Measurements from ENCODE around the gene RABGEF1.
"Not testable (repeated sequence)": the region's sequence is repeated elsewhere in the genome, so short reads cannot be mapped to it uniquely, and the experiment has no call there.

Gene RABGEF1

DNA sequence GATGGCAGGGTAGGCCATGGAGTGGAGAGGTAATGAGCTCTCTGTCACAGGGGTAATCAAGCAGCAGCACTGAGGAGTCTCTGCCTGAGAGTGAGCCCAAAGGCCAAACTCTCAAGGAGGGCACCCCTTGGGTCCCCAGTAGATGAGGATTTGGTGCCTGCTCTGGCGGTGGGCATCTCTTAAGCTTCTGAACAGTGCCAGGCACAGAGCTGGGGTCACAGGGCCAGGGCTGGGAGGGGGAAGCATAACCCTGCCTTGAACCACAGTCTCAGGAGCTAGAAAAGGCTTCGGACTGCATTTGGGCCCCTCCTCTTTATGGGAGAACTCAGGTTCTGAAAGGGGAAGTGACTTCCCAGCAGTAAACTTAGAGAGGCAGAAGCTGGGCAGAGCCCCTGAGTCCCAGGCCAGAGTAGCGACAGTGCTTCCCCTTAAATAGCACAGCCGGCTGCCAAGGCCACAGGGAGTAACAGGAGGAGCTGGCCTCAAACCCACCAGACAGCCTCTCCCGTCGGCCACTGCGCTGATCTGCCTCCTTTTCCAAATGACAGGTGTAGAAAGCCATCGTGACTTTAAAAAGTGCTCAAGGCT lies 76.8 kb downstream of the RABGEF1 start:
- DNase-seq: not testable (repeated sequence)

DNA sequence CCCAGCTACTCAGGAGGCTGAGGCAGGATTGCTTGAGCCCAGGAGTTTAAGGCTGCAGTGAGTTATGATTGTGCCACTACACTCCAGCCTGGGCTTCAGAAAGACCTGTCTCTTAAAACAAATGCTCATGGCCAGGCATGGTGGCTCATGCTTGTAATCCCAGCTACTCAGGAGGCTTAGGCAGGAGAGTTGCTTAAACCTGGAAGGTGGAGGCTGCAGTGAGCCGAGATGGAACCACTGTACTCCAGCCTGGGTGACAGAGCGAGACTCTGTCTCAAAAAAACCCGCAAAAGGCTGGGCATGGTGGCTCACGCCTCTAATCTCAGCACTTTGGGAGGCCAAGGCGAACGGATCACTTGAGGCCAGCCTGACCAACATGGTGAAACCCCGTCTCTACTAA lies 77.4 kb downstream of the RABGEF1 start:
- not testable (repeated sequence) for DNase-seq

DNA sequence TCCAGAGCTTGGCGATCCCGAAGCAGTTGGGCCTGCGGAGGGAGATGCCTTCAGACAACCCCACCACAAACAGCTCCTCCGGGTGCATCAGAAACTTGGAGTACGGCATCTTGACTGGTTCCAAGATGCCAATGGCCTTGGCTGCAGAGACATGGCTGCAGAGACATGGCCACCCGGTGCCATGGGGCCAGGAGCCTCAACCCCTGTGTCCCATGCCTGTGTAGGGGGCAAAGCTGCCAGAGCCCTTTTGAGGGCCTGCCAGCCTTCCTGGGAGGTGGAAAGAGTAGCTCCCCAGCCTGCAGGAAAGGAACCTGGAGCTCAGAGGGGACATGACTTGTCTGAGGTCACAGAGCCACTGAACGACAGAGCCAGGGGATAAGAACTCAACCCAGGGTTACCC lies 83.5 kb downstream of the RABGEF1 start:
- no peak for DNase-seq

DNA sequence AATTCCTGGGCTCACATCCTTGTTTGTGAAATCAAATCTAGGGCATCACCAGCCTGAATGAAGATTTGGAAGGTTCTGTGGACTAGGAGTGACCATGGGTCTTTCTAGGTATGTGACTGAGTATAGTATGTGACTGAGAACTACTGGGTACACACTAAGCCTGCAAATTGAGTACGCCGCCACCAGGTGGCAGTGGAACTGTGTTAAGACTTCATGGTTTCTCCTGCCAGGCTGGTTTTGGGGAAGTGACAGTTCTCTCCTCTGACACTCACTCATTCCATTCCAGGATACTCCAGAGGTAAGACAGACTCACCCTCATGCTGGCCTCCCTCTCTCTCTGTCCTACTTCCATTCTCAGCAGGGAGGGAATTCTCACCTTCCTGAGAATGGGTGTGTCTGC lies 85.0 kb downstream of the RABGEF1 start:
- DNase-seq: not testable (repeated sequence)

DNA sequence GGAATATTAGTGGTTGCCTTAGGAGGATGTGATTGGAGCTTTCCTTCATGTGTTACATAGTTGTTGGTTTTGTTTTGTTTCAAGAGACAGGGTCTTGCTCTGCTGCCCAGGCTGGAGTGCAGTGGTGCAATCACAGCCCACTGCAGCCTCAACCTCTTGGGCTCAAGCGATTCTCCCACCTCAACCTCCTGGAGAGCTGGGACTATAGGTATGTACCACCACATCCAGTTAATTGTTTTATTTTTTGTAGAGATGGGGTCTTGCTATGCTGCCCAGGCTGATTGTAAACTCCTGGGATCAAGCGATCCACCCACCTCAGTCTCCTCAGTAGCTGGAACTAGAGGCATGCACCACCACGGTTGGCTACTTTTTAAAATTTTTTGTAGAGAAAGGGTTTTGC lies 86.1 kb downstream of the RABGEF1 start:
- no peak for DNase-seq

DNA sequence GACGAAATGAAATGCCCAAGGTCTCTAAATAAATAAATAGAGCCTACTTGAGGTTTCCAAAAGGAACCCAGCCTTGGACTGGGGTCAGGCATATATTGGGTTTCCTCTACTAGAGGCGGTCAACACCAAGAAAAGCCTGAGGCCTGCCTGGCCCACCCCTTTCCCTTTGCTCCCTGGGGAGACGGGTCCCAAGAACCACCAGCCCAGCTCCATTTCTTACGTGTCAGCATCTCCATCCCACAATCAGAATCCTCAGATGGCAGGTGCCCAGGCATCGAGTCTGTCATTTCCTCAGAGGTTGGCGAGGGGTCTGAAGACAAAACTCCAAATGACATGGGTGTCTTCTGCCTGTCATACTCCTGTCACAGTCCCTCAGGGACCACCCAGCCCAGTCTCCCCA lies 90.4 kb downstream of the RABGEF1 start:
- not testable (repeated sequence) for DNase-seq

DNA sequence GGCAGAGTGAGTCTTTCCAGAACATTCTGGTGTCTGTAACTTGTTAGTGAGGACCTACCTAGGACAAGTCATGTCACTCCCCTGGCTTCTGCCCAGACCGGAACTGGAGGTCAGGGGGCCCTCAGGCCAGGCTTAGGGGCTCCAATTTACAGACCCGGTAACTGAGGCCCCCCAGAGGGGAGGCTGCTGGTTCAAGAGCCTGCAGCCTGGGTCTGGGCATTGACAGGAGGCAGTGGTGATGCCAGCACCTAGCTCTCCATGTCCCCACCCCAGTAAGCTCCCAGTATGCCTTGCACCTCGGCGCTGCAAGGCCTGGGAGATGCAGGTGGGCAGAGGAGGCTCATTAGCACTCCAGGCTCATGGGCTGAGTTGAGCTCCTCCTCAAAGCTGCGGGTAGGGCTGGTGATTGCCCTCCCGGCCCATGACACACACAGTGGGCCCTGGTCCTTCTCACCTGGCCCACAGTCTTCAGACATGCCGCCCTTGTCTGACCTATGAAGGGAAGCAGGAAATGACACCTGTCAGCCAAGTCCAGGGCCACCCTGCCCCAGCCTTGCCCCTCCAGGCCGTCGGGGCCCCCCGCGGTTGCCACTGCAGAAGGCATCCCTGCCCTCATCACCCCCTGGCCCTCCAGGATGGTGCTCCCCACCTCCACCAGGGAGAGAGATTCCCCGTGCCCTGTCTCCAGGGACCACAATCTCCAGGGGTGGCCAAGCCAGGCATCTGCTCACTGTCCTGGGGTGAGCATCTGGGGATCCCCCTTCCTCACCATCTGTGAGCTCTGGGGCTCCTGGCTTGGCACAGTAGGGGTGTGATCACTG lies 92.2 kb downstream of the RABGEF1 start:
- no peak for DNase-seq

DNA sequence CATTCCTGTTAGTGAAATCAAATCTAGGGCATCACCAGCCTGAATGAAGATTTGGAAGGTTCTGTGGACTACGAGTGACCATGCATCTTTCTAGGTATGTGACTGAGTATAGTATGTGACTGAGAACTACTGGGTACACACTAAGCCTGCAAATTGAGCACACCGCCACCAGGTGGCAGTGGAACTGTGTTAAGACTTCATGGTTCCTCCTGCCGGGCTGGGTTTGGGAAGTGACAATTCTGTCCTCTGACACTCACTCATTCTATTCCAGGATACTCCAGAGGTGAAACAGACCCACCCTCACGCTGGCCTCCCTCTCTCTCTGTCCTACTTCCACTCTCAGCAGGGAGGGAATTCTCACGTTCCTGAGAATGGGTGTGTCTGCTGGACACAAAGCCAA lies 96.5 kb downstream of the RABGEF1 start:
- DNase-seq: peak; percentile 12

DNA sequence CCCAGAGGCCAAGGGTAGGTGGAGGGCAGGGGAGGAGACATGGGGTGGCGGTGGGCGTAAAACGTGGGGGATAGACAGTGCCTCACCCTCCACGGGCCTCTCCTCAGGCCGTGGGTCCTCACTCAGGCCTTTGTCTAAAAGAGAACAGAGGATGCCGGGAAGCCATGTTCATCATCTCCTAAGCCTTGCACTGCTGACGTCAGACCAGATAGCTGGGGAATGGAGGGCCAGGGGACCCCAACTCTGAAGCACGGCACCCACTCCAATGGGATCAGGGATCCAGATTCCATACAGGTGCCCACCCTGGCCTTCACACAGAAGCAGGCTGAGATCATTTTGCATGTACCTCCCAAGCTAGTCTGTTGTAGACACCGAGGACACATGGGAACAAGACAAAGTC lies 97.1 kb downstream of the RABGEF1 start:
- DNase-seq: no peak

DNA sequence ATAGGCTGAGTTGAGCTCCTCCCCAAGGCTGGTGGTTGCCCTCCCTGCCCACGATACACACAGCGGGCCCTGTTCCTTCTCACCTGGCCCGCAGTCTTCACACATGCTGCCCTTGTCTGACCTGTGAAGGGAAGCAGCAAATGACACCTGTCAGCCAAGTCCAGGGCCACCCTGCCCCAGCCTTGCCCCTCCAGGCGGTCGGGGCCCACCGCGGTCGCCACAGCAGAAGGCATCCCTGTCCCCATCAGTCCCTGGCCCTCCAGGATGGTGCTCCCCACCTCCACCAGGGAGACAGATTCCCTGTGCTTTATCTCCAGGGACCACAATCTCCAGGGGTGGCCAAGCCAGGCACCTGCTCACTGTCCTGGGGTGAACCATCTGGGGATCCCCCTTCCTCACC lies 99.3 kb downstream of the RABGEF1 start:
- no peak for DNase-seq

DNA sequence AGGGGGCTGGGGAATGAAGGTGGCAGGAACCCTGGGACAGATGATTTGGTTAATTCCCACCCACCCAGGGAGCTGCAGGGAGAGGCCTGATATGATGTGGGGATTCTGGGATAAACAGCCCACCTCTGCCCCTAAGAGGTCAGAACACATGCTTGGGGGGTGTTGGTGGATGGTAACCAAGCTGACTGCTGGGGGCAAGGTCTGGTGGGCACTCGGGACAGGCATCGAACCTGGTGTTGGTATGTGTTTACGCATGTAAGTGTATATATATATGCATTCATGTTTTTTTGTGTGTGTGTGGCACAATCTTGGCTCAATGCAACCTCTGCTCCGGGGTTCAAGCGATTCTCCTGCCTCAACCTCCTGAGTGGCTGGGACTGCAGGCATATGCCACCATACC lies 99.8 kb downstream of the RABGEF1 start:
- DNase-seq: no peak

DNA sequence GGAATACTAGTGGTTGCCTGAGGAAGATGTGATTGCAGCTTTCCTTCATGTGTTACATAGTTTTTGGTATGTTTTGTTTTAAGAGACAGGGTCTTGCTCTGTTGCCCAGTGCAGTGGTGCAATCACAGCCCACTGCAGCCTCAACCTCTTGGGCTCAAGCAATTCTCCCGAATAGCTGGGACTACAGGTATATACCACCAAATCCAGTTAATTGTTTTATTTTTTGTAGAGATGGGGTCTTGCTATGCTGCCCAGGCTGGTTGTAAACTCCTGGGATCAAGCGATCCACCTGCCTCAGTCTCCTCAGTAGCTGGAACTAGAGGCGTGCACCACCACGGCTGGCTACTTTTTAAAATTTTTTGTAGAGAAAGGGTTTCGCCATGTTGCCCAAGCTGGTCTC lies 101.4 kb downstream of the RABGEF1 start:
- DNase-seq: no peak

DNA sequence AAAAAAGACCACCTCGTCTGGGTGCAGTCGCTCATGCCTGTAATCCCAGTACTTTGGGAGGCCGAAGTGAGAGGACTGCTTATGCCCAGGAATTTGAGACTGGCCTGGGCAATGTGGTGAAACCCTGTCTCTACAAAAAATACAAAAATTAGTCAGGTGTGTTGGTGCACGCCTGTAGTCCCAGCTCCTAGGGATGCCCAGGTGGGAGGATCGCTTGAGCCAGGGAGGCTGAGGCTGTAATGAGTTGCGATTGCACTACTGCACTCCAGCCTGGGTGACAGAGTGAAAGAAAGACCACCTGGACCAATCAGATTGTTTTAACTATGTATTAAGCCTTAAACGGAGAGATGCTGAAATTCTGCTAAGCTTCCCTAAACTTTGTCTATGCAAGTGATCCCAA lies 103.0 kb downstream of the RABGEF1 start:
- DNase-seq: not testable (repeated sequence)

DNA sequence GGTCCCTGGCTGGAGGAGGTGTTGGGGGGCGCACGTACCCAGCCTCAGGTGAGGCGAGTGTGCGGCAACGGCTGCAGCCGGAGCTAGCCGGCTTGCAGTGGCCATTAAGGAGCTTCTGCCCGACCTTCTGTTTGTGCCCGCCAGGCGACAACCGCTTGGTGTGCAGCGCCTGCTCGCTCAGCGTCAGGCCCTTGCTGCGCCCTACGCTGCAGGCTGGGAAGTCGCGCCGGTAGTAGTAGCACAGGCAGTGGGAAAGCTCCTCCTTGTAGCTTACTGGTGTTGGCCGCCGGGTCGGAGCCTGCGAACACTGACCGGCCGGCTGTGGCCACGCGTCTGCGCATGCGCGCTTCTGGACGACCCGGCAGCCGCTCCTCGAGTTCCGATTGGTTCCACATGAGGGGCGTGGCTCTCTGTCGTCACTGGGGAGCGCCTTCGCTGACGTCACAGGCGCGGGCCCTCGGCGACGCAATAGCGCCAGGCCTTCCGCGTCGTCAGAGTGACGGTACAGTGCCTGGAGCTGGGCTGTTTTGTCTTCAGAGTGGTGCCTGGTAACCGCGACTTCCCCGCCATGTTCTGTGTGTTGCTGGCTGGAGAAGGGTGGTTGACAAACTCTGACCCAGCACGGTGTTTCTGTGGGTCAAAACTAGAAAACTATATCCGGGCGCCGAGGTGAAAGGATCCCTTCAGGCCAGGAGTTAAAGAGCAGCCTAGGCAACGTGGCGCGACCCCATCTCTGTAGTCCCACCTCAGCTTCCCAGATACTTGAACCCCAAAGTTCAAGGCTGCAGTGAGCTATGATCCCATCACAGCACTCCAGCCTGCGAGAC lies 104.2 kb downstream of the RABGEF1 start:
- DNase-seq: peak; percentile 98

DNA sequence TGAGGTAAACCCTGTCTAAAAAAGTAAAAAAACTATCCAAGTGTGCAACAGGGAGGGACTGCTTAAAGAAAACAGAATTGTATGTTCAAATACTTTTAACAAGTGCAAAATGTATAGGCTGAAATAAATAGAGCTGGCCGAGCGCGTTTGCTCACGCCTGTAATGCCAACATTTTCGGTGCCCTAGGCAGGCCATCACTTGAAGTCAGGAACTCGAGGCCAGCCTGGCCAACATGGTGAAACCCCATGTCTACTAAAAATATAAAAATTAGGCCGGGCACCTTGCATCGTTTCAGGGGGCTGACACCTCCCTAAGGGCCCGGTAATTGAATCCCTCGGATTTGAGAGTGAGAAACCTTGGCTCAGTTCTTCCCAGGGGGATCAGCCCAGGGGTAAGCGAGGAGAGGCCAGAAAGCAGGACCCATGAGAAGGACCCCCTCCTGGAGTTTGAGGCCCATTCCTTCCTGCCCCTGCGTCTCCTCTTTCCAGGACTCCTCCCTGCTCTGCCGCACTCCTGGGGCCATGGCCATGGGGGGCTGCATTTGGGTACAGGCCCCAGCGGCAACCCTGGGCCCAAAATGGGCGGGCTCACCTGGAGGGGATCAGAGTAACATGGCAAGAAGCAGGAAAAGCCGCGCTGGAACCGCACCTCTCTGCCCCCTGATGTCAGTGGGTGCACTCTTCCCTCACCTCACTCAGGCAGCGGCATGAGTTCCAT lies 105.0 kb downstream of the RABGEF1 start:
- DNase-seq: no peak

DNA sequence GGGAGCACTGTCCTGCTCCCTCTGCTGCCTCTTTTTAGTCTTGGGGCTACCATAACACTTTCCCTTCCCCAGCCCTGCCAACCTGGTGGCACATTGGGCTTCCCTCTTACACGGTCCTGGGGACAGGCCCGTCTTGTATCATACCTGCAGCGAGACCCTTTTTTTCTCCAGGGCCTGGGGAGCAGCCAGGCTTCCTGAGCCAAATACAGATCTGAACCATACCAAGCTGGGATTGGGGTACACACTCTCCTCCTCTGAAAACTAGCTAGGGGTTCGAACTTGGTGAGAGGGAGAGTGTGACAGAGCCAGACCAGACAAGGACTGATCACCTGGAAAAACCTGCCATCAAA lies 105.5 kb downstream of the RABGEF1 start:
- DNase-seq: not testable (repeated sequence)

DNA sequence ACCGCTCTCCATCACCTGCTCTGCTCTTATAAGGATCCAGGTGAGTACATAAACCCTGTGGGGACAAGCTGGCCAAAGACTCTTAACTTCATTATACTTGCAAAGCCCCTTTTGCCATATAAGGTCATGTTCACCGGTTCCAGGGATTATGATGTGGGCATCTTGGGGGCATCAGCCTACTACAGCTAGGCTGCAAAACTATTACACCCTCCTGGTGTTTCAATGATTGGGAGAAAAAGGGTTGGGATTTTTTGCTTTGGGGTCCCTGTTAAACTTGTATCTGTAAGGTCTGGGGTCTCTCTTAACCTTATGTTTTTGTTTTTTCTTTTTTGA lies 107.0 kb downstream of the RABGEF1 start:
- DNase-seq: not testable (repeated sequence)

DNA sequence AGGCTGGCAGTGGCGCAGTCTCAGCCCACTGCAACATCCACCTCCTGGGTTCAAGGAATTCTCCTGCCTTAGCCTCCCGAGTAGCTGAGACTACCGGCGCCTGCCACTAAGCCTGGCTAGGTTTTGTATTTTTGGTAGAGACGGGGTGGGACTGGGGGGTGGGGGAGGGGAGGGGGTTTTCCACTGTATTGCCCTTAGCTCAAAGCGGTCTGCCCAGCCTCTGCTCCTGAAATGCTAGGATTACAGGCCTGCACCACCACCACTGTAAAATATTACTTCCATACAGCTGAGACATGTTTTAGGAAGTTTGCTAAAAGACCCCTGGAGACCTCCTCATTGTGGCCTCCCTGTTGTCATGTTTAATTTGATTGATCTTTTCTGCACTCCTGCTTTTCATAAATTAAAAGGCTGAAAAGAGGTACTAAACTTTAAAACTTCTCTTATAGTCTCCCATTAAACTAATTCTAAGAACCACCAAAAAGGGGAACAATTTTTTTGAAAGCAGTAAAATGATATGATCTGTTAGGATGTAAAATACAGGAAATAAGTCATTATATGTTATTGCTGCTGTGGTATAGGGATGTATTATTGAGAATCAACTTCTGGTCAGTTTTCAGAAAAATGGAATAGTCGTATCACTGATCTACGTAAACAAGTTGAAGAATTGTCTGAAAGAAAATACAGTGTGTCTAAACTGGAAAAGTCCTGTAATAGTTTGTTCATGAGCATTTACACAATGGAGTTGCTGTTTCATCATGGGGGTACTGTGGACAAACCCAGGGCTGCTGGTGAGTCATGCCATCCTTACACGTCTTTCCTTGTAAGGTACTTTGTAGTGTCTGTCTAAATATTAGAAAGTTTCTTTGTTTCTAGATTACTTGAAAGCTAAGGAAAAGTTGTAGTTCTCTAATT lies 107.6 kb downstream of the RABGEF1 start:
- DNase-seq: no peak

DNA sequence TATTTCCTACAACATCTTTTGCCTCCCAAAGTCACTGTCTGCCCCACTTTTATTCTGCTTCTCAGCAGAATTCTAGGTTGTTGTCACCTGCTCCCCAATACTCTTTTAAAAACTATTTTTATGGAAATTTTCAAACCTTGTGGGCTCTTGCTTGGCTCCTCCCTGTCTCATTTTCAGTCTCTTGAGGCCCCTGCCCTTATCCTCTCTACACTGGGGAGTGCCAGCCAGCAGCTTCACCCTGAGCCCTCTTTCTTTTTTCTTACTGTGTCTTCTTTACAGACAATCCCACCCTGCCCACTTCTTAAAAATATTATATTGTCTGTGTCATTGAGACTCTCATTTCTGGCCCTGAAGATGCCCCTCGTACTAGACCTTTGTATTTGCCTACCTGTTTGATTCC lies 118.8 kb downstream of the RABGEF1 start:
- no peak for DNase-seq

DNA sequence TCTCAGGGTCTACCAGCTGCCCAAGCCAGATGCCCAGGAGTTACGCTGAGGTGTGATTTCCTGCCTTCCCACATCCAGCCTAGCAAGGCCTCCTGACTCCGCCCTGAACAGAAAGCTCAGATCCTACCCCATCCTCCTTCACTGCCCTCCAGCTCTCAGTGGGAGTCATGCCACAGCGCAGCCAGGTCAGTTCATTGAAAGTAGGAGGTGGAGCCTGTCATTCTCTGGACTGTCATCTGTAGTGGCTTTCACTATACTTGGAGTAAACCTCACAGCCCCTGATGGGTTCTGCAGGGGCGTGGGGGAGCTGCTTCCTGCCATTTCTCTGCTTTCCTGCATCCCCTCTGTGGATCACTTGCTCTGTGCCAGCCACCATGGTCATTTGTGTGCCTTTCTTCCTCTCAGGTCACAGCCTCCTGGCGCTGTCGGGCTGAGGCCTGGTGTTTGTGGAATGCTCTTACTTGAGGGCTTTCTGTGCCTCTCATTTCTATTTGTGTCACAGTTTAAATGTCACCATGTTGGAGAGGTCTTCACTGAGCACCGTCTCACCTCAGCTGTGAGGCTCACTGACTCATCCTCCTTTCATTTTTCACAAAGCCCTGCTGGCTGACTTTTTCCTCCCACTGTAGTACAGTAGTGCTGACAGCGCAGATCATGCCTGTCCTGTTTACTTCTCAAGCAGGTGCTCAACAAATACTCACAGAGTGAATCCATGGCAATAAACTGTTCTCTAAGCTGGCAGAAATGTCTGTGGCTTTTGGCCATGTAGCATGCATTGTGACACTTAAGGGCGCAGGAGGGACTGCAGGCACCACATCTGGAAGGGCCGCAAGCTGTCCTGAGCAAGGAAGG lies 119.5 kb downstream of the RABGEF1 start:
- DNase-seq: no peak

DNA sequence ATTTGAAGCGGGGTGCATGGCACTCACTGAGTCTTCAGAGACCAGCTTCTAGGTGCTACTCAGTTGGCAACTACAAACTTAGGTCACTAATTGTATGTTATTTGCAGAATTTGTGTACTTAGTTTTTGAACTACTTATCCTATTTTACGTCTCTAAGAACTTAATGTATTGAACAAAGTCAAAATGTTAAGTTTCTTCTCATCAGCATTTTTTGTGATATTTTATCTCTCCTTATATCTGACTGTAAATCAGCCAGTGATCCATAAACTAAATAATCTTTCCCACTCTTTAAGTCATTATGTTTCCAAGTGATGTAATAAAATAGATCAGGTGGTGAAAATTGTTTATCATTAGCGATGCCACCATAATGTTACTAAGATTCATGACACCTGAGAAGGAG lies 120.2 kb downstream of the RABGEF1 start:
- DNase-seq: no peak
